SJSA1 (cell line): ENCODE data around the gene ZNF688. TPM values are rescaled to one million over a fixed set of nuclear protein-coding genes. Genes with fewer than 3 reads are reported as not detected.

Experiments
- DNase-seq, 2 experiments: peaks; one replicate each; pipeline ENCODE4 v3.0.0-alpha.2; 2015 to 2020; ENCODE audit warnings: low spot score in 2 of 2, low read depth in 1 of 2
- H3K27ac ChIP-seq: fragments of 250-450 bp; sonication (Bioruptor Pico); 2 replicates; pipeline ENCODE4 v1.5.1; 2020; ENCODE audit warnings: mild to moderate bottlenecking, moderate library complexity
- H3K27me3 ChIP-seq: fragments of 250-450 bp; sonication (Bioruptor Pico); replicated peaks from 2 replicates; pipeline ENCODE4 v1.5.1; 2020; ENCODE audit warnings: mild to moderate bottlenecking, moderate library complexity
- H3K36me3 ChIP-seq: fragments of 250-450 bp; sonication (Bioruptor Pico); 2 replicates; pipeline ENCODE4 v1.5.1; 2020; ENCODE audit warnings: mild to moderate bottlenecking
- H3K4me1 ChIP-seq: fragments of 250-450 bp; sonication (Bioruptor Pico); replicated peaks from 2 replicates; pipeline ENCODE4 v1.6.1; 2021; ENCODE audit warnings: mild to moderate bottlenecking
- H3K4me3 ChIP-seq: fragments of 250-450 bp; sonication (Bioruptor Pico); 2 replicates; pipeline ENCODE4 v1.5.1; 2020; ENCODE audit warnings: mild to moderate bottlenecking
- H3K9me3 ChIP-seq: fragments of 250-450 bp; sonication (Bioruptor Pico); replicated peaks from 2 replicates; pipeline ENCODE4 v1.5.1; 2020; ENCODE audit warnings: mild to moderate bottlenecking
- total RNA-seq: library from RNA; depleted of rRNA; stranded (reverse); fragments of >200 nt; shearing (Covaris generic); gene quantifications from 2 replicates; pipeline ENCODE4 v1.2.3, GENCODE V29; 2014; rRNA removed

ZNF688 gene
- total RNA-seq, result 6.4 and 7.3 TPM in 2 replicates

DNA sequence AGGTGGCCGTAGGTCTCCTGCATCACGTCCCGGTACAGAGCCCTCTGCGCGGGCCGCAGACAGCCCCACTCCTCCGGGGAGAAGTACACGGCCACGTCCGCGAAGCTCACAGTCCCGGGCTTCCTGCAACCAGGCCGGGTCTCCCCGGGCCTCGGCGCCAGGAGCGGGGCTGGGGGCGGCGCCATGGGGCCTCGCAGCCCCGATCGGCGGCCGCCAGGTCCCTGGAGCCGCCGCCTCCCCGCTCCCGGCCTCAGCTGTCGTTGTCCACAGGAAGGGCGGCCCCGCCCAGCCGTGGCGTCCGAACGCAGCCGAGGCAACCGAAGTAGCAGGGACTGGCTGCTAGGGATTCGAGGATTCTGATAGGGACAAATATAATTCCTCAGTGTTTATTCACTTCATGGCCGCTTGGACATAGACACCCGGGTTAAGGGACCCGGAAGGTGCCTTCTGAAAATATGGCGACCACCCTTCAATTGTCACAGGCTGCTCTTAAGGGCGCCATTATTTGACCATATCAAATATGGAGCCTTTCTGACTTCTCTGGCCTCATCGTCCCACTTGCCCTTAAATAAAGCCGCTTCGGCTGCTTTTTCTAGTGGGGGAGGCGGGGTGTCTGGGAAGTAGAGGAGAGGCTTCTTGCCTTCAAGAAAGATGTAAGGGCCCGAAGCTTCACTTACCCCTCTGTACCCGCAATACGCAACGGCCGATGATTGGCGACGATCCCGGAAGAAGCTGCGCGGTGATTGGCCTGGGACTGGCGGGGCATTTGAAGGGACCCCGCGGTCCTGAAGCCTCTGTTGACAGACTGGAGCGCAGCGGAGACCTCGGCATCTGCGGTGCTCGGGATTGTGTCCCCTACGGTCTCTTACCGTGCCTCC, at the start of gene ZNF688:
TSS of gene ZNF688 (minus strand) at position 270 of the 878 bp plus-strand sequence. CDS start at position 185, 85 bp downstream.
- Histone ChIP-seq H3K27ac (peak within 1 kb of the TSS; percentile 74), H3K27me3 (no peaks in the 10 kb centered on the region), H3K36me3 (no peaks in the 10 kb centered on the region), H3K9me3 (no peaks in the 10 kb centered on the region), H3K4me1 (peaks cover 12% of the 10 kb centered on the region), H3K4me3 (peak within 1 kb of the TSS; percentile 55)
- DNase-seq, result peak; percentile 96 to 97

DNA sequence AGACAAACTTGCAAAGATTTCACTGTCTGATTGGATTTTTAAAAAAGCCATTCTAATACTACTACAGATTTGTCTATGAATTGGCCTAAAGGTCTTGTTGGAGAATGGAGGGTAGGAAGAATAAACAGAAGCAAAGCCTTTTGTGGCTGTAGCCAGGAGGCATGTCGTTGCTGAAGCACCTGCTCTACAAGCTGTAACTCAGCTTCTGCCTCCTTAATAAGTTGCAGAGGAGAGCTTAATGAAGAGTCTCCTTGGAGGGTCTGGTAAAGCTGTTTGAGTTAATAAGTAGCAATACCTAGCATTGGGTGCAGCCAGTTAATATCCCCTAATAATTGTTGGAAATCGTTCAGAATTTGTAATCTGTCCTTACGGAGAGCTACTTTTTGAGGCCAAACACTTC, 48.7 kb upstream of the ZNF688 start:
- DNase-seq, result no peak
- no peaks in the 10 kb centered on the region for H3K4me1 ChIP-seq
- no peak overlapping the region for H3K4me3 ChIP-seq
- H3K27ac ChIP-seq, result no peak overlapping the region
- H3K36me3 ChIP-seq, result no peaks in the 10 kb centered on the region
- peaks cover 4% of the 10 kb centered on the region; the same call in 1 of the 2 replicates for H3K9me3 ChIP-seq
- H3K27me3 ChIP-seq, result no peaks in the 10 kb centered on the region

DNA sequence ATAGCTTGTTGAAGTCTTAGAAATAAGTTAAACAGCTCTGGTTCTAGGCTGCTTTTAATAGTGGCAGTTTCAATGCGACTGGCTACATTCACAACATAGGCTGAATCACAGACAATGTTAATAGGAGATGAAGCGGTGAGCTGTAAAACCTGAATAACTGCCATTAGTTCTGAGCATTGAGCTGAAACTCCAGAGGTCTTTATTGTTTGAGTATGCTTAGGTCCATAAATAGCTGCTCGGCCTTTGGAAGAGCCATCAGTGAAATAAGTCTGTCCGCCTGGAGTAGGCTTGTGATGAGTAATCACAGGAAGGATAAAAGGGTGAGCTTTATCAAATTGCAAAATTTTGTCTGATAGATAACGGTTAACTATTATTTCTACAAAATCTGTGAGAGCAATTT, 48.1 kb upstream of the ZNF688 start:
- peaks cover 4% of the 10 kb centered on the region; the same call in 1 of the 2 replicates for H3K9me3 ChIP-seq
- no peak for DNase-seq
- H3K4me3 ChIP-seq, result no peak overlapping the region
- no peaks in the 10 kb centered on the region for H3K4me1 ChIP-seq
- no peaks in the 10 kb centered on the region for H3K36me3 ChIP-seq
- H3K27ac ChIP-seq, result no peak overlapping the region
- no peaks in the 10 kb centered on the region for H3K27me3 ChIP-seq

DNA sequence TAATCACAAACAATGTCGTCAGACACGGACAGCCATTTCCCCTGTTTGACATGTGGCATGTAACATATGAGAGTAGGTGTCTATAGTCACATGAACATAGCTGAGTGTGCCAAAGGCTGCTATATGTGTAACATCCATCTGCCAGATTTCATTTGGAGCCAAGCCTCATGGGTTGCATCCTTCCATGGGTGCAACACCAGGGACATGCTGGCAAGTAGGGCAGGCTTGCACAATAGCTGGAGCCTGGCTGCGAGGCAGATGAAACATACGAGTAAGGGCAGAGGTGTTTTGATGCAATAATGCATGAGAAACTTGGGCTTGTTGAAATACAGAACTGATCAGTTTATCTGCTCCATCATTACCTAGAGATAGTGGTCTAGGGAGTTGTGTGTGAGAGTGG, 47.7 kb upstream of the ZNF688 start:
- Histone ChIP-seq H3K9me3 (peaks cover 4% of the 10 kb centered on the region; the same call in 1 of the 2 replicates), H3K27ac (no peak overlapping the region), H3K27me3 (no peaks in the 10 kb centered on the region), H3K4me3 (no peak overlapping the region), H3K4me1 (no peaks in the 10 kb centered on the region), H3K36me3 (no peaks in the 10 kb centered on the region)
- no peak for DNase-seq

DNA sequence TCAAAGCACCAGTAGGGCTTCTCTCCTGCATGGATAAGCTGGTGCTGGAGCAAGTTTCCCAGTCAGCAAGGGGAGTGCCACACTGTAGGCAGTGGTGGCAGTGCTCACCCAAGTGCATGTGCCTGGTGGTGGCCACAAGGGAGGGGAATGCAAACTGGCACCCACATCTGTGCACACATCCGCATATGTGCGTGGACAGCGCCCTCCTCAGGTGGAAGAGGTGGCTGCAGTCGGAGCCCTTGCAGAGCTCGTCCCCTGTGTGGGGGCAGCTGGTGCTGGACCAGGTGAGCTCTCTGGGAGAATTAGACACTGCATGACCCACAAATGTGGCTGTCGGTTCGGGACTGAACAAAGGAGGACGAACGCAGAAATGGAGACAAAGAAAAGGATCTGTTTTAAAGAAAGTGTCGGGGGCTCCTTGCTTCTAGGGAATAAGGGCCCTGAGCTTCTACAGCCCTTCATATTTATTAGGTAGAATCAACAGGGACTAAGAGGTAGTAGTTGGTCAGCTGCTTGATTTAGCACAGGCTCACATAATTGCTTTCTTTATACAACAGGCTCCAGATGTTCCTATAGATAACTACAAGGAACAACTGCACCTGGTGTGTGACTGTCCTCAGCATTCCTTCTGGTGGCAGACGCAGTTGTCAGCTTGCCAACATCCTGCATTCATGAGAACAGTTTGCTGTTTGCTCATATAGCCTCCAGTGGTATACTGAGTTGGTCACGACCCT, 44.0 kb upstream of the ZNF688 start:
- H3K27me3 ChIP-seq, result no peaks in the 10 kb centered on the region
- no peak overlapping the region for H3K4me3 ChIP-seq
- no peak overlapping the region for H3K27ac ChIP-seq
- DNase-seq, result no peak
- H3K4me1 ChIP-seq, result no peaks in the 10 kb centered on the region
- peaks cover 4% of the 10 kb centered on the region; the same call in 1 of the 2 replicates for H3K9me3 ChIP-seq
- H3K36me3 ChIP-seq, result no peaks in the 10 kb centered on the region

DNA sequence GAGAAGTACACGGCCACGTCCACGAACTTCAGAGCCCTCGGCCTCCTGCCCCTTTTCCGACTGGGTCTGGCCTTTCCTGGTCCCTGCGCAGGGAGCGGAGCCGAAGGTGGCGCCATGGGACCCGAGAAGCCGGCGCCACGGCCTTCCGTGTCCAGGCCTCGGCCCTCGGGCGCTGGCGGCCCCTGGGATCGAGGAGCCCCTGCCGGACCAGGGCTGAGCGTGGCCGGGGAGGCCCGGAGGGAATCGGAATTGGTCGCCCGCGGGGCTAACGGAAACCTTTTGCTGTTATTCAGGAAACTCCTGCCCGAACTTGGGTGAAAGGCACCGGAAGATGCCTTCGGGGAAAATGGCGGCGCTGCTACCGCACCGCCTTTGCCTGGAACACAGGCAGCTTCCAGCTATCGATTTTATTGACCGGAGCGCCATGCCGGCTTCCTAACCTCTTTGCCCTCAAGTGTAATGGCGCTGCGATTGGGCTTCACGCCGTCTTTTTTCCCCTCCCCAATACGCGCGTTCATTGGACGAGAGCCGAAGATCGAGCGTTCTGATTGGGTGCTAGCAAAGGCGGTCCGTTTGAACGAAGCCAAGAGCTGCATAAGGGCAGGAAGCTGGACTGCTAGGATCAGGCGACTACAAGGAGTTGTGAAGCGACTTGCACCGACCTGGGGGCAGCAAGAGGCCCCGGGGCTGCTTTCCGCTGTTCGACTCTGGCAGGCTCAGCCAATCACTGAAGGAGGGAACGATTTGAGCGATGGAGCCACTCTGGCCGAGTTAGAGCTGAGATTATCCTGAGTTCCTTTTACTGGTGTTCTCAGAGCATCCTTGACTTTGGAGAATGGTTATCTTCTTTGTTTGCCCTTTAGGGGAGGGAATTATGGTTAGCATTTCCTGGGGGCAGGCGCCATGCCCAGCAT, 38.7 kb upstream of the ZNF688 start, which contains the start of gene ZNF689:
TSS of gene ZNF689 (minus strand) at position 464 of the 914 bp plus-strand sequence. CDS start at position 116, 348 bp downstream.
- Histone ChIP-seq H3K4me3 (peak within 1 kb of the TSS; percentile 83), H3K4me1 (0 out of 2 replicates have a peak, but pooled peaks cover 4% of the 10 kb centered on the region), H3K27me3 (no peaks in the 10 kb centered on the region), H3K36me3 (peaks cover 33% of the 10 kb centered on the region), H3K27ac (peak within 1 kb of the TSS; percentile 90), H3K9me3 (0 out of 2 replicates have a peak, but pooled peaks cover 2% of the 10 kb centered on the region)
- DNase-seq, result peak; percentile 95 to 98

DNA sequence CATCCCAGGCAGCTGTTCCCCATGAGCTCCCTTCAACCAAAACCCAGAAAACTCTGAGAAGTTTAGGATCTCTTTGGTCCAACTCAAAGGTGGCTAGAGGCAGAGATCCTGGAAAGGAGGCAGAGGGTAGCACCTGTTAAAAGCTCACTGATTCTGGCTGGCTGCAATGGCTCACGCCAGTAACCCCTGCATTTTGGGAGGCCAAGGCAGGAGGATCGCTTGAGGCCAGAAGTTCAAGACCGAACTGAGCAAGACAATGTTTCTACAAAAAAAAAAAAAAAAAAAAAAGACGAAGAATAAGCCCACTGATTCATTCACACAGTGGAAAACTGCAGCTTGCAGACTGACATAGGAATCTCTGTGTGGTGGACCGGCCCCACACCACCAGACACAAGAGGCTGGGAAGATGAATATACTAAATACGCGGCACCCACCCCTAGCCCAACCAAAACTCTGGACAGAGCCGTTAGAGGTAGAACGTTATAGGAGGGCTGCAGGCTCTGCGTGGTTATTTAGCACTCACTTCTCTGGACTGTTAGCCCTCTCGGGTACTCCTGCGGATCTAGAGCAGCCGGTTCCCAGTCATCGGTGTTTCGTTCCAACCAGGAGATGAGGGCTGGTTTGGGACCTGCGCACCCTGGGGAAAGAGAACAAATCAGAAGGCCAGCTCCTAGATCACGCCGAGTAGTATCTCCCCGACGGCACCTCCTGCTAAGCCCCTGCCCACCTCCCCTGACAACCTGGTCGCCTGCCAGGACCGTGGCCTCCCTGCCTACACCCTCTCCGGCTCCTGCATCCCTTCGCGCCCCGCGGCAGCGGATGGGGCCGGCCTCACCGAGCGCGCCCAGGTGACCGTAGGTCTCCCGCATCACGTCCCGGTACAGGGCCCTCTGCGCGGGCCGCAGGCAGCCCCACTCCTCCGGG, 37.8 kb upstream of the ZNF688 start:
- peak overlapping the region; percentile 90 for H3K27ac ChIP-seq
- H3K4me3 ChIP-seq, result peak overlapping the region; percentile 83
- 0 out of 2 replicates have a peak, but pooled peaks cover 2% of the 10 kb centered on the region for H3K9me3 ChIP-seq
- no peaks in the 10 kb centered on the region for H3K27me3 ChIP-seq
- H3K4me1 ChIP-seq, result 0 out of 2 replicates have a peak, but pooled peaks cover 4% of the 10 kb centered on the region
- H3K36me3 ChIP-seq, result peaks cover 42% of the 10 kb centered on the region
- DNase-seq, result peak; percentile 56 to 63

DNA sequence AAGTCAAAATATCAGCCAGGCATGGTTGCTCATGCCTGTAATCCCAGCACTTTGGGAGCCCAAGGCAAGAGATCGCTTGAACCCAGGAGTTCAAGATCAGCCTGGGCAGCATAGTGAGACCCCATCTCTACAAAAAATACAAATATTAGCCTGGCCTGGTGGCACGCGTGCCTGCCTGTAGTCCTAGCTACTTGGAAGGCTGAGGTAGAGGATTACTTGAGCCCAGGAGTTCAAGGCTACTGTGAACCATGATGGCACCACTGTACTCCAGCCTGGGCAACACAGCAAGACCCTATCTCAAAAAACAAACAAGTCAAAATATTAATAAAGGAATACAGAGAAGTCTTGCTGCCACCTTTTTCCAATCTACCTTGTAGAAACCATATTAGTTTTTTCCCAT, 34.5 kb upstream of the ZNF688 start:
- H3K36me3 ChIP-seq, result peaks cover 66% of the 10 kb centered on the region
- 0 out of 2 replicates have a peak, but pooled peaks cover 4% of the 10 kb centered on the region for H3K4me1 ChIP-seq
- DNase-seq, result no peak
- 0 out of 2 replicates have a peak, but pooled peaks cover 2% of the 10 kb centered on the region for H3K9me3 ChIP-seq
- H3K4me3 ChIP-seq, result no peak overlapping the region
- H3K27me3 ChIP-seq, result no peaks in the 10 kb centered on the region
- no peak overlapping the region for H3K27ac ChIP-seq

DNA sequence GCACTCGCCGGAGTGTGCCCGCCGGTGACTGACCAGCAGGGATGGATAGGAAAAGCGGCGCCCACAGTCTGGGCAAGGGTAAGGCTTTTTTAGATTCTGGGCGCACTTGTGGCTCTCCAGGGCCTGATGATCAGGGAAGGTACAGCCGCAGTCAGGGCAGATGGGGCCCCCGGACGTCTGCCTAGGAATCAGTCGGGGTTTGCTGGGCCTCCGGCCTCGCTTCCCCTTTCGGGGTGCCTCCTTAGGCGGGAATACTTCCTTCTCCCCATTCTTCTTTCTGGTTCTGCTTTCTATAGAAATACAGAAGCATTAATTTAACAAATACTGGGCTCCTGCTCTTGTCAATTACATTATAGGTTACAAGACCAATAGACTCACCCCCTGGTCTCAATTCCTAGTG, 33.6 kb upstream of the ZNF688 start:
- Histone ChIP-seq H3K27ac (no peak overlapping the region), H3K27me3 (no peaks in the 10 kb centered on the region), H3K4me1 (0 out of 2 replicates have a peak, but pooled peaks cover 4% of the 10 kb centered on the region), H3K36me3 (peaks cover 69% of the 10 kb centered on the region), H3K4me3 (no peak overlapping the region), H3K9me3 (0 out of 2 replicates have a peak, but pooled peaks cover 2% of the 10 kb centered on the region)
- DNase-seq, result no peak

DNA sequence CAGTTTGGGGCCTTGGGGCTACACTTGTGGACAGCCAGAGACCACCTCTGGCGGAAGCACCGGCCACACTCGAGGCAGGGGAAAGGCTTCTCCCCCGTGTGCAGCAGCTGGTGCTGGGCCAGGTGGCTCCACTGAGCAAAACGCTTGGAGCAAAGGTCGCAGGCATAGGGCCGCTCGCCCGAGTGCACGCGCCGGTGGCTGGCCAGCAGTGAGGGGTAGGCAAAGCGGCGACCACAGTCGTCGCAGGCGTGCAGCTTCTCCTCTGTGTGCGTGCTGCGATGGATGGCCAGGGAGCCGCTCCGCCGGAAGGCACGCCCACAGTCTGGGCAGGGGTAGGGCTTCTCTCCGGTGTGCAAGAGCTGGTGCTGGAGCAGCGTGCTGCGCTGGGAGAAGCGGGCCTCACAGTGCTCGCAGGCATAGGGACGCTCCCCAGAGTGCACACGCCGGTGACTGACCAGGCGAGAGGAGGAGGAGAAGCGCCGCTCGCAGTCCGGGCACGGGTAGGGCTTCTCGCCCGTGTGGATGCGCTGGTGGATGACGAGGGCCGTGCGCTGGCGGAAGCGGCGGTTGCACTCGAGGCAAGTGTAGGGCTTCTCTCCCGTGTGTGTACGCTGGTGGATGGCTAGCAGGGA, 32.9 kb upstream of the ZNF688 start:
- Histone ChIP-seq H3K27ac (no peak overlapping the region), H3K4me1 (0 out of 2 replicates have a peak, but pooled peaks cover 2% of the 10 kb centered on the region), H3K27me3 (no peaks in the 10 kb centered on the region), H3K9me3 (no peaks in the 10 kb centered on the region), H3K4me3 (no peak overlapping the region), H3K36me3 (peaks cover 63% of the 10 kb centered on the region)
- DNase-seq, result no peak

DNA sequence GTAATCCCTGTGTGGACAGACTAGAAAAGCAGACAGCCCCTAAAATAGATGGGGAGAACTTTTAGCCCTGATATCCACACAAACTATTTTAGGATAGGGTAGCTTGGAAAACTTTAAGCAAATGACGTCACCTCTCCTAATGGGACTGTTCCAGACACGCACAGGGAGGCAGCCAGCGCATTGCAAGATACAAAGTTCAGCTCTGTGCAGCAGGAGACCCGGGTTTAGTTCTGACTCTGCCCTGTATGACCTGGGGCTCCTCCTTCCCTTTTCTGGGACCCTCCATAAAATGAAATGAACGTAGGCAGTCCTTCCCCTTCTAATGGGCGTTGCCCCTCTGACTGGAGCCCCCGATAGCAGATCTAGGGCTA, 32.4 kb upstream of the ZNF688 start:
- DNase-seq, result no peak
- Histone ChIP-seq H3K27me3 (no peaks in the 10 kb centered on the region), H3K4me1 (no peaks in the 10 kb centered on the region), H3K36me3 (peaks cover 63% of the 10 kb centered on the region), H3K9me3 (no peaks in the 10 kb centered on the region), H3K4me3 (no peak overlapping the region), H3K27ac (no peak overlapping the region)
